NCI-H2107 treated with DMSO at 0.1 percent for 48 hours (cell line): ENCODE data around the gene FIGNL1.

Experiments
- DNase-seq: peaks from one replicate; lab custom pipeline; 2025; ENCODE audit not compliant: unreplicated experiment; lab: John Stamatoyannopoulos, UW

FIGNL1 gene

DNA sequence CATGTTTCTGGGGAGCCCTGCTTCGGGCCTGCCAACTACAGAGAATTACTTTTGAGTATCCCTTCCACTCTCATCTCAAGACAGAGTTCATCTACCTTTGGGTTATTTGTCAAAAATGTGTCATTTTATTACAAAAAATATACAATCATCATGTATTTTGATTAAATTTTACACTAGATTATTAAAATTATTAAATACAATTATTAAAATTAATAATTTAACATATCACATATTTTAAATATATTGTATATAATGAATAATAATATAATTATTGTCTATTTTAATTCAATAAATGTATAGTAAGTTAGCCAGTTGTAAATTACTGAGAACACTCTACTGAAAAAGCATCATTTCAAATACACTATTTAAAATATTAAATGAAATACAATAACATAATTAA is 50.9 kb downstream of the FIGNL1 start:
- no peak for DNase-seq

DNA sequence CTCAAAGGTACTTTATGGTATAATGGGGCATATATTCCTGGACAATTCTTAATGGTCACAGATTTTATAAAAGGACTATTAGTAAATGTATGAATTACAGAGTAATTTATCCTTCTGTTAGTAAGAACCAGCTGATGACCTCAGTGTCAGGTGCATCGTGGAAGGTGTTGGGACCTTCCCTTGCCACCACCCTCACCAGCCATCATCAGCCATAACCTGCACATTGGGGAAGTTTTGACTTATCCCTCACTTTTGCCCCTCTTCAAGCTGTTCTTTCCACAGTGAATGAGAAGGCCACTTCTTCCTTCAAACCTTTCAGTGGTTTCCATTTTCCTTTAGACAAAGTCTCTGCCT is 52.2 kb downstream of the FIGNL1 start:
- DNase-seq, result no peak

DNA sequence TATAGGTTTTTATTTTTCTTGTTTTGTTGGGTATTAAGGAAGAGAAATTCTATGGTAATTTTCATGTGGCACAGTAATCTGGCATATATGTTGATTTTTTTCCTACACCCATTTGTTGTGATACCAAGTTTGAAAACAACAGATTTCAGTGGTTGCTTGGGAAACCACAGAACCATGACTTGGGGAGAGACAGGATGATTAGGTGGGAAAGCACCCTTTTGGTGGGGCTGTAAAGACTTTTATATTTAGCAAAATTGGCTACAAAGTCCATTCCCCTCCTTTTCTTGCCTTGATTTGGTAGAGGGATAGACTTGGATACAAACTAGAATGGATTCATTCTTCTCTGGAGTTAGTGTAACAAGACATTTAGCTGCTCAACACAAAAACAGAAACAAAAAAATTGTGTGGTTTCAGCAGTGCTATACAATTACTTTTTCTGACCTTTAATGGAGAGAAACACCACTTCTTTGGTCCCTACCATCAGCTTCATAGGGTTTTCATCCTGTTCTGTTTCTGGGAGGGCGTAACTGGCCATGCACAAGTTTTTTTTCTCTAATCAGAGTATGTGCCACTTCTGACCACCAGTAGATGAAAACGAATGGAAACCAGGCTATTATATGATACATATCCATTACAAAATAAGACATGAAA is 52.7 kb downstream of the FIGNL1 start:
- no peak for DNase-seq

DNA sequence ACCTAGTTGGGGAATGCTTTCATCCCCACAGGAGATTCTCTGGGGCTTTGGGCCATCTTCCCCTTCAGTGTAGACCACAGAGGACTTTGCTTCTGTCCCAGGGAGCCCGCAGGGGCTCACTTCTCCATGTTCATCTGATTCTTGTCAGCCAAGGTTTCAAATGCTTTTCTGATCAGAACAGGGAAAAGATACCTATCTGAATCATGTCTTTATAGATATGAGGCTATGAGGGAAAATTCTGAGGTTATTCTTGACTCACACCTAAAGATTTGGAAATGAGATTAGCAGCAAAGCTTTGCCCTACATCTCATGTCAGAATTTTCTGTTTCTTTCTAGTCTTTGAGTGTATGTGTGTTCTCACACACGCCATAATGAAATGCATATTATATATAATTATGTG is 53.3 kb downstream of the FIGNL1 start:
- DNase-seq, result no peak

DNA sequence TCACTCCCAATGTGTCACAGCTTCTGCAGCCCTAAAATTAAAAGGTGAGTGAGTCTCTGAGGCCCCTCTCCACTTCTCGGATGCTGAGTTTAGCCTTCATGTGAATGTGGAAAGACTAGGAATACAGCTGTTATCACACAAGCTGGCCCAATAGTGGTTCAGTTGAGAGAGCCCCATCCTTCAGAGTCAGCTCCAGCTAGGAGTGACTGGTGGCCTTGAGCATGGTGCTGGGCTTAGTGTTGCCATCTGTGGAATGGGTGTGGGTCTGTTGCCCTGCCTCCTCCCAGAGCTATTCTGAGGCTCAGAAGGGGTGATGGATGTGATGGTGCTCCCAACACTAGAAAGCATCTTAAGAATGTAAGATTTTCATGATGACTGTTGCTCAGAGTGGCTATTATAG is 55.8 kb downstream of the FIGNL1 start:
- DNase-seq, result no peak
